NB4 (cell line): Measurements from ENCODE around the gene ITGAE.

Experiments used
- DNase-seq: peaks from one replicate; pipeline ENCODE4 v3.0.0; 2010; ENCODE audit warnings: low read depth
- H3K4me3 ChIP-seq: one replicate; pipeline ENCODE4 v1.5.1; 2011; ENCODE audit warnings: mild to moderate bottlenecking, low read depth, low read length, moderate library complexity
- MAX ChIP-seq: IDR thresholded peaks from 2 replicates; pipeline ENCODE4 v1.6.1; 2011; ENCODE audit warnings: low read depth, low read length
- MYC ChIP-seq: IDR thresholded peaks from 2 replicates; pipeline ENCODE4 v1.6.1; 2011; ENCODE audit warnings: low read depth, low read length
- POLR2A ChIP-seq: IDR thresholded peaks from 2 replicates; pipeline ENCODE4 v1.6.1; 2011; ENCODE audit warnings: mild to moderate bottlenecking; ENCODE audit not compliant: insufficient read length; ENCODE audit errors: extremely low read depth
- TF ChIP-seq, protein P1 (sequence below): IDR thresholded peaks from one replicate; pipeline ENCODE4 v1.5.1; 2012; ENCODE audit warnings: low read depth, low read length

Gene ITGAE

DNA sequence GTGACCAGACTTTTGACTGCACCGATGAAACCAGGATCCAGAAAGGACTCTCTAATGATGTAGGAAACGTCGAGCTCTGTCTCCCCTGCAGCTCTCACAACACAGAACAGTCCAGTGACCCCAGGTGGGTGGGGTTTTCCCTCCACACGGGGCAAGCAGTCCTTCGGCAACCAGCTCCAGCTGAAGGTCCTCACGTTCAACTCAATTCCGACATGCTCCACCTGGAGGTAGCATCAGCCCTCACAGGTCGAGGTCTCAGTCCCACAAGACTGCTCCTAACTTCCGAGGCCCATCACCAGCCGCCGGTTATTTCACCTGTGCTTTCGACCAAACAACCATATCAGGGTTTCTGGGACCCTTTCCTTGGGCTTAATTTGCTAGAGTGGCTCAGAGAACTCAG, 28.2 kb downstream of the ITGAE start:
- no peak for DNase-seq
- H3K4me3 ChIP-seq: no peak overlapping the region
- no peak for TF ChIP-seq MAX
- TF ChIP-seq MYC: no peak
- no peak for TF ChIP-seq POLR2A
- TF ChIP-seq, protein P1, sequence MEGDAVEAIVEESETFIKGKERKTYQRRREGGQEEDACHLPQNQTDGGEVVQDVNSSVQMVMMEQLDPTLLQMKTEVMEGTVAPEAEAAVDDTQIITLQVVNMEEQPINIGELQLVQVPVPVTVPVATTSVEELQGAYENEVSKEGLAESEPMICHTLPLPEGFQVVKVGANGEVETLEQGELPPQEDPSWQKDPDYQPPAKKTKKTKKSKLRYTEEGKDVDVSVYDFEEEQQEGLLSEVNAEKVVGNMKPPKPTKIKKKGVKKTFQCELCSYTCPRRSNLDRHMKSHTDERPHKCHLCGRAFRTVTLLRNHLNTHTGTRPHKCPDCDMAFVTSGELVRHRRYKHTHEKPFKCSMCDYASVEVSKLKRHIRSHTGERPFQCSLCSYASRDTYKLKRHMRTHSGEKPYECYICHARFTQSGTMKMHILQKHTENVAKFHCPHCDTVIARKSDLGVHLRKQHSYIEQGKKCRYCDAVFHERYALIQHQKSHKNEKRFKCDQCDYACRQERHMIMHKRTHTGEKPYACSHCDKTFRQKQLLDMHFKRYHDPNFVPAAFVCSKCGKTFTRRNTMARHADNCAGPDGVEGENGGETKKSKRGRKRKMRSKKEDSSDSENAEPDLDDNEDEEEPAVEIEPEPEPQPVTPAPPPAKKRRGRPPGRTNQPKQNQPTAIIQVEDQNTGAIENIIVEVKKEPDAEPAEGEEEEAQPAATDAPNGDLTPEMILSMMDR: no peak

GRCh38 chr17:3771140-3771539, 29.8 kb downstream of the ITGAE start:
- no peak overlapping the region for H3K4me3 ChIP-seq
- TF ChIP-seq, protein P1: no peak
- TF ChIP-seq POLR2A: no peak
- no peak for TF ChIP-seq MYC
- TF ChIP-seq MAX: no peak
- DNase-seq: peak; percentile 26

GRCh38 chr17:3770466-3770865, 30.5 kb downstream of the ITGAE start:
- peak; percentile 79 for DNase-seq
- no peak overlapping the region for H3K4me3 ChIP-seq
- TF ChIP-seq MYC: no peak
- peak; percentile 52 for TF ChIP-seq MAX

DNA sequence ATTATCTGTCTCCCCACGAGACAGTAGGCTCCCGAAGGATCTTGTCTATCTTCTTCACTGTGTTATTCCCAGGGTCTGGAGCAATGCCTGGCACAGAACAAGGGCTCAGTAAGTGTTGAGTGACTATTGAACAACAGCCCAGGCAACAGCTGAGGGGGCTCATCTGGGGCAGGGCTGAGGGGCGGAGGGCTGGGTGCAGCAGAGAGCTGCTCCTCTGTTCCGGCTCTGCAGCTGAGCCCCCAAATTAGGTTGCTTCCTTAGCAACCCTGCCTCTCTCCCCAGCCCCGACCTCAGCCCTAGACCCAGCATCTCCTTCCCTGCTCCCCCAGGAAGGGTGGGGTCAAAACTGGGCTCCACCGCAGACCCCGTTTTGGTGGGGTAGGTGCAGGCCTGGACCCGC, 32.2 kb downstream of the ITGAE start:
- H3K4me3 ChIP-seq: no peak overlapping the region
- TF ChIP-seq MAX (no peak), POLR2A (no peak), MYC (no peak)
- TF ChIP-seq, protein P1: no peak
- DNase-seq: no peak

- no peak for DNase-seq
- H3K4me3 ChIP-seq: no peak overlapping the region
- TF ChIP-seq MYC: no peak
- TF ChIP-seq MAX: no peak
These were observed 32.6 kb downstream of the ITGAE start for GRCh38 chr17:3768341-3768740.

GRCh38 chr17:3766779-3767178, 34.2 kb downstream of the ITGAE start:
- DNase-seq: no peak
- H3K4me3 ChIP-seq: no peak overlapping the region
- TF ChIP-seq MAX (no peak), POLR2A (no peak), MYC (no peak)
- TF ChIP-seq, protein P1: no peak

DNA sequence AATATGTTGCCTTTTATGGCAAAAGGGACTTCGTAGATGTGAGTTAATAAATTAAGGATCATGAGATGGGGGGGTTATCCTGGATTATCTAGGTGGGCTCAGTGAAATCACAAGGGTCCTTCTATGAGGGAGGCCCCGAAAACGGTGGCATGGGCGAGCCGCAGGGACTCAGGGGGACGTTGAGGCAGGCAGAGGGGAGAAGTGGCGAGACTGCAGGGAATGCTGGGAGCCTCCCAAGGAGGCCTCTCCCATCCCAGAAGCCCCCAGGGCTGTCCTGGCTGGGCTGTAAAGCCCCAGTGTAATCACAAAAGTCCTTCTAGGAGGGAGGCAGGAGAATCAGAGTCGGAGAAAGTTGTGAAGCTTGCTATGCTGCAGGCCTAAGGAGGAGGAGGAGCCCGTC, 35.0 kb downstream of the ITGAE start:
- no peak for TF ChIP-seq POLR2A
- TF ChIP-seq, protein P1: no peak
- TF ChIP-seq MAX: no peak
- TF ChIP-seq MYC: no peak
- DNase-seq: no peak
- no peak overlapping the region for H3K4me3 ChIP-seq
